Panc1 (cell line): ENCODE measurements around the gene NCOA4. TPM values are rescaled to one million over a fixed set of nuclear protein-coding genes. Genes with fewer than 3 reads are reported as not detected.
"Not testable (repeated sequence)": the region's sequence is repeated elsewhere in the genome, so short reads cannot be mapped to it uniquely, and the experiment has no call there.

Experiments used
- ATAC-seq: fragments of 200-7000 bp; cut with Tn5 transposase; 2 replicates; pipeline ENCODE4 v1.9.1; 2020; ENCODE audit warnings: mild to moderate bottlenecking, moderate library complexity
- BruUV-seq: library from RNA; stranded (reverse); fragments of 400-500 nt; replicated peaks from 2 replicates; lab custom pipeline; 2021; lab: Mats Ljungman, UMichigan
- CTCF ChIA-PET: fragments of 300-600 bp; sonication (Branson Sonifier 250); formaldehyde crosslinking; loops from one replicate; lab custom pipeline; 2022; ENCODE audit warnings: antibody characterized with exemption; lab: Charles Lee
- POLR2A ChIA-PET: fragments of 300-600 bp; sonication (Branson Sonifier 250); formaldehyde crosslinking; loops from one replicate; lab custom pipeline; 2022; ENCODE audit warnings: antibody characterized with exemption; lab: Charles Lee
- DNase-seq: peaks from one replicate; pipeline ENCODE4 v3.0.0-alpha.2; 2010; ENCODE audit warnings: low read depth, low spot score
- H3K27ac ChIP-seq: 2 replicates; pipeline ENCODE4 v1.5.1; 2011; ENCODE audit warnings: mild to moderate bottlenecking, low read length, inconsistent platforms
- H3K27me3 ChIP-seq: fragments of 200-500 bp; sonication (Bioruptor generic); 2 replicates; pipeline ENCODE4 v1.6.0; 2014; ENCODE audit warnings: low read length, inconsistent platforms; ENCODE audit not compliant: control insufficient read depth, insufficient read depth
- H3K36me3 ChIP-seq: fragments of 200-500 bp; sonication (Bioruptor generic); 2 replicates; pipeline ENCODE4 v1.5.1; 2014; ENCODE audit warnings: inconsistent platforms, mild to moderate bottlenecking, low read length, moderate library complexity; ENCODE audit not compliant: control insufficient read depth, insufficient read depth
- H3K4me1 ChIP-seq: 2 replicates; pipeline ENCODE4 v1.5.1; 2011; ENCODE audit warnings: inconsistent platforms, mild to moderate bottlenecking, low read length, moderate library complexity; ENCODE audit not compliant: control insufficient read depth, insufficient read depth
- H3K4me3 ChIP-seq, 2 experiments: 2 replicates each; pipeline ENCODE4 v1.5.1; 2011 to 2012; ENCODE audit warnings: low read depth in 2 of 2, low read length in 2 of 2, mild to moderate bottlenecking in 2 of 2, inconsistent platforms in 1 of 2, moderate library complexity in 1 of 2
- H3K9me3 ChIP-seq: fragments of 200-500 bp; sonication (Bioruptor generic); 2 replicates; pipeline ENCODE4 v1.5.1; 2014; ENCODE audit warnings: low read depth, mild to moderate bottlenecking, inconsistent platforms, low read length, moderate library complexity; ENCODE audit not compliant: control insufficient read depth, insufficient read depth
- CTCF ChIP-seq: fragments of 450-650 bp; IDR thresholded peaks from 2 replicates; pipeline ENCODE4 v1.5.1; 2017; ENCODE audit warnings: mild to moderate bottlenecking
- POLR2AphosphoS5 ChIP-seq: IDR thresholded peaks from 2 replicates; pipeline ENCODE4 v1.6.1; 2012; ENCODE audit warnings: mild to moderate bottlenecking, low read depth, low read length, moderate library complexity
- REST ChIP-seq, 2 experiments: IDR thresholded peaks; 2 replicates each; pipeline ENCODE4 v1.6.1; 2011 to 2012; ENCODE audit warnings: low read depth in 2 of 2, control low read depth in 1 of 2, low read length in 1 of 2, mild to moderate bottlenecking in 1 of 2, moderate library complexity in 1 of 2; ENCODE audit not compliant: insufficient read depth in 1 of 2
- SIN3A ChIP-seq: IDR thresholded peaks from 2 replicates; pipeline ENCODE4 v1.6.1; 2012; ENCODE audit warnings: low read depth, mild to moderate bottlenecking, low read length, moderate library complexity, borderline replicate concordance; ENCODE audit not compliant: insufficient read depth
- TCF7L2 ChIP-seq: IDR thresholded peaks from 2 replicates; pipeline ENCODE4 v1.6.1; 2011; ENCODE audit warnings: mild to moderate bottlenecking, low read depth, low read length, inconsistent platforms
- in situ Hi-C: cut with HindIII; loops from 2 replicates; pipeline ENCODE4 v1.10.0; 2016; ENCODE audit warnings: low sequenced_read_pairs, low pct_unique_long_range_greater_than_20kb
- intact Hi-C: fragments of 100-400 bp; cut with micrococcal nuclease; formaldehyde crosslinking; loops from one replicate; pipeline ENCODE4 v1.10.0; 2022; ENCODE audit not compliant: unreplicated experiment
- total RNA-seq: library from RNA; stranded (reverse); gene quantifications from one replicate; pipeline ENCODE4 v1.2.1, GENCODE V29; 2021; ENCODE audit not compliant: unreplicated experiment

The NCOA4 gene
- total RNA-seq, 1 experiment from 2014 or later, result 119 TPM

- no peak for TF ChIP-seq REST (IDR thresholded peaks at IDR 0.05; ENCODE audit: insufficient read depth in 1 of 2, low read depth in 2 of 2, low read length in 1 of 2)
- no peak for TF ChIP-seq TCF7L2
- no peak for TF ChIP-seq CTCF
- no peak for TF ChIP-seq SIN3A
- no peak for TF ChIP-seq POLR2AphosphoS5
- DNase-seq, result no peak
- ChIA-PET CTCF (no interaction called here), POLR2A (no interaction called here)
- Histone ChIP-seq H3K4me1 (no peaks in the 10 kb centered on the region), H3K27me3 (no peaks in the 10 kb centered on the region; the same call in 1 of the 2 replicates), H3K27ac (no peak overlapping the region), H3K4me3 (no peak overlapping the region), H3K9me3 (no peaks in the 10 kb centered on the region), H3K36me3 (no peaks in the 10 kb centered on the region)
- BruUV-seq, result no TSS peak
- intact Hi-C loops (no loop called here), in situ Hi-C loops (no loop called here)
- ATAC-seq, result no peak
These were observed 30.3 kb upstream of the NCOA4 start for GRCh38 chr10:46060706-46061105.

- ATAC-seq, H3K4me1 ChIP-seq, intact Hi-C loops, H3K4me3 ChIP-seq, H3K36me3 ChIP-seq, BruUV-seq, CTCF ChIA-PET, POLR2A ChIA-PET, in situ Hi-C loops, H3K27ac ChIP-seq, H3K27me3 ChIP-seq, H3K9me3 ChIP-seq, DNase-seq: not testable (repeated sequence)
These were observed 27.5 kb upstream of the NCOA4 start for GRCh38 chr10:46057927-46058326.

- Histone ChIP-seq H3K9me3 (no peaks in the 10 kb centered on the region), H3K27me3 (no peaks in the 10 kb centered on the region), H3K27ac (no peak overlapping the region), H3K4me1 (no peaks in the 10 kb centered on the region), H3K4me3 (no peak overlapping the region), H3K36me3 (no peaks in the 10 kb centered on the region)
- intact Hi-C loops, result no loop called here
- ChIA-PET CTCF (no interaction called here), POLR2A (no interaction called here)
- TF ChIP-seq POLR2AphosphoS5 (no peak), TCF7L2 (no peak), CTCF (no peak)
- DNase-seq (no peak), ATAC-seq (no peak)
- no TSS peak for BruUV-seq
- in situ Hi-C loops, result no loop called here
These were observed 26.6 kb upstream of the NCOA4 start for GRCh38 chr10:46057038-46057437.
